ENCODE data around the gene UBE3D. TPM values are rescaled to one million over a fixed set of nuclear protein-coding genes. Genes with fewer than 3 reads are reported as not detected.

The UBE3D gene
- total RNA-seq, 2 donors from 2014 or later: 9.3 to 11.5 TPM

GRCh38 chr6:82870582-82871172 is 195.0 kb downstream of the UBE3D start:
- Histone ChIP-seq H3K27ac (no peak overlapping the region), H3K4me1 (no peaks in the 10 kb centered on the region), H3K4me3 (no peak overlapping the region), H3K27me3 (no peaks in the 10 kb centered on the region), H3K9me3 (no peaks in the 10 kb centered on the region), H3K36me3 (replicated peaks in 1 of 2; ENCODE audit: insufficient read depth in 1 of 2, low read depth in 2 of 2) (no peaks in the 10 kb centered on the region)
- WGBS, 2 donors: 72 to 73% methylated on average over 2 of the region's 2 CpGs
- TF ChIP-seq, protein P1, sequence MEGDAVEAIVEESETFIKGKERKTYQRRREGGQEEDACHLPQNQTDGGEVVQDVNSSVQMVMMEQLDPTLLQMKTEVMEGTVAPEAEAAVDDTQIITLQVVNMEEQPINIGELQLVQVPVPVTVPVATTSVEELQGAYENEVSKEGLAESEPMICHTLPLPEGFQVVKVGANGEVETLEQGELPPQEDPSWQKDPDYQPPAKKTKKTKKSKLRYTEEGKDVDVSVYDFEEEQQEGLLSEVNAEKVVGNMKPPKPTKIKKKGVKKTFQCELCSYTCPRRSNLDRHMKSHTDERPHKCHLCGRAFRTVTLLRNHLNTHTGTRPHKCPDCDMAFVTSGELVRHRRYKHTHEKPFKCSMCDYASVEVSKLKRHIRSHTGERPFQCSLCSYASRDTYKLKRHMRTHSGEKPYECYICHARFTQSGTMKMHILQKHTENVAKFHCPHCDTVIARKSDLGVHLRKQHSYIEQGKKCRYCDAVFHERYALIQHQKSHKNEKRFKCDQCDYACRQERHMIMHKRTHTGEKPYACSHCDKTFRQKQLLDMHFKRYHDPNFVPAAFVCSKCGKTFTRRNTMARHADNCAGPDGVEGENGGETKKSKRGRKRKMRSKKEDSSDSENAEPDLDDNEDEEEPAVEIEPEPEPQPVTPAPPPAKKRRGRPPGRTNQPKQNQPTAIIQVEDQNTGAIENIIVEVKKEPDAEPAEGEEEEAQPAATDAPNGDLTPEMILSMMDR (IDR thresholded peaks at IDR 0.05): no peak
- DNase-seq (no peak), ATAC-seq (no peak)
- intact Hi-C loops (cut with DNase I): no loop called here

GRCh38 chr6:82869493-82869892 is 196.1 kb downstream of the UBE3D start:
- TF ChIP-seq, protein P1 (IDR thresholded peaks at IDR 0.05): no peak
- no peak for TF ChIP-seq POLR2A (IDR thresholded peaks at IDR 0.05)
- intact Hi-C loops (cut with DNase I): no loop called here
- Histone ChIP-seq H3K9me3 (no peaks in the 10 kb centered on the region), H3K4me3 (no peak overlapping the region), H3K27ac (no peak overlapping the region), H3K4me1 (no peaks in the 10 kb centered on the region), H3K36me3 (replicated peaks in 1 of 2; ENCODE audit: insufficient read depth in 1 of 2, low read depth in 2 of 2) (no peaks in the 10 kb centered on the region), H3K27me3 (no peaks in the 10 kb centered on the region)
- no peak for ATAC-seq
- DNase-seq: no peak

DNA sequence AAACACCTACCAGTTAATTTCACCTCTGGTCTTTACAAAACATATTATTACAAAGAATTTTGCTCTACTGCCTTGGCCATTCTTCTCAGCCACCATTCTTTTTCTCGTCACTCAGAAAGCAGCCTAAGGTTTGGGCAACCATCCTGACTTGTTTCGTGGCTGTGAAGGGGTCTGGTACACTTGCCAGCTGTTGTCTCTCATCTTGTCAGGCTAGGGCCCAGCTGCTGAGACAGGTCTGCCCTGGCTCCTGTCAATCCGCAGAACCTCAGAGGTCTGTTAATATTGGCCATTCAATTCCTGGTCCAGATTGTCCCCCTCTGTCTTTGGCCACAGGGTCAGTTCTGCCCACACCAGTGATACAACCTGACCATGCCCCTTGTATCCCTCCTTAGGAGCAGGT is 197.7 kb downstream of the UBE3D start:
- no peaks in the 10 kb centered on the region for H3K9me3 ChIP-seq
- no peaks in the 10 kb centered on the region for H3K36me3 ChIP-seq (replicated peaks in 1 of 2; ENCODE audit: insufficient read depth in 1 of 2, low read depth in 2 of 2)
- no peak for DNase-seq
- no peak overlapping the region for H3K4me3 ChIP-seq
- no peak overlapping the region for H3K27ac ChIP-seq
- no peaks in the 10 kb centered on the region for H3K27me3 ChIP-seq
- intact Hi-C loops (cut with DNase I): no loop called here
- no peak for ATAC-seq
- WGBS, 2 donors: 80 to 82% methylated on average over 3 of the region's 3 CpGs
- no peaks in the 10 kb centered on the region for H3K4me1 ChIP-seq
- TF ChIP-seq, protein P1 (IDR thresholded peaks at IDR 0.05): no peak
- no peak for TF ChIP-seq POLR2A (IDR thresholded peaks at IDR 0.05)

DNA sequence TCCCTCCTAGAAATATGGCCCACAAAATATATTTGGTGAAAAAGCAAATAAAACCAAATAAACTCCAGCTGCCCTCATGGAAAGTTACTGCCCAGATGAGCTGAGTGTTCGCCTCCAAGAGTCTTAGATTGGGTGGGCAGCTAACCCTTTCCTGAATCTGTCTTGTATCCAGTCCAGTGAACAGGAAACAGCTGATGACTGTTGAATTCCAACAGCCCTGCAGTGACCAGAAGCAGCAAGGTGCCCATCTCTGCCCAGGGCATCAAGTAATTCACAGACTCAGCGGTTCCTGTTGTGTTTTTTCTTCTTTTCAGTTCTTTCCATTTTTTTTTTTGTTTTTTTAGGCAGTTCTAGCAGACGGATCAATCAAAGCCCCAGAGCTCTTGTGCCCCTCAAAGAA is 199.2 kb downstream of the UBE3D start:
- Histone ChIP-seq H3K27ac (no peak overlapping the region), H3K9me3 (no peaks in the 10 kb centered on the region), H3K4me3 (no peak overlapping the region), H3K36me3 (replicated peaks in 1 of 2; ENCODE audit: insufficient read depth in 1 of 2, low read depth in 2 of 2) (no peaks in the 10 kb centered on the region), H3K4me1 (no peaks in the 10 kb centered on the region), H3K27me3 (no peaks in the 10 kb centered on the region)
- 59 to 74% methylated on average over 3 of the region's 3 CpGs for WGBS, 2 donors
- intact Hi-C loops (cut with DNase I): no loop called here
- no peak for DNase-seq
- no peak for ATAC-seq
- no peak for TF ChIP-seq POLR2A (IDR thresholded peaks at IDR 0.05)
- TF ChIP-seq, protein P1 (IDR thresholded peaks at IDR 0.05): no peak

GRCh38 chr6:82865461-82865860 is 200.2 kb downstream of the UBE3D start:
- 66 to 80% methylated on average over 3 of the region's 3 CpGs for WGBS, 2 donors

More at GRCh38 chr6:82865461-82865860, 200.2 kb downstream of the UBE3D start:
- no peaks in the 10 kb centered on the region for H3K9me3 ChIP-seq
- H3K4me3 ChIP-seq: no peak overlapping the region
- DNase-seq (no peak), ATAC-seq (no peak)
- no peaks in the 10 kb centered on the region for H3K27me3 ChIP-seq
- H3K4me1 ChIP-seq: no peaks in the 10 kb centered on the region
- intact Hi-C loops (cut with DNase I): no loop called here
- H3K36me3 ChIP-seq (replicated peaks in 1 of 2; ENCODE audit: insufficient read depth in 1 of 2, low read depth in 2 of 2): no peaks in the 10 kb centered on the region
- TF ChIP-seq, protein P1 (IDR thresholded peaks at IDR 0.05): no peak
- no peak for TF ChIP-seq POLR2A (IDR thresholded peaks at IDR 0.05)
- H3K27ac ChIP-seq: no peak overlapping the region
